Fibroblast of lung (primary cell): ENCODE measurements around the gene DUSP7.

ENCODE experiments used
- EZH2 ChIP-seq: IDR thresholded peaks from 2 replicates; pipeline ENCODE4 v1.5.1; 2012; ENCODE audit warnings: low read length, control low read depth, mild to moderate bottlenecking; ENCODE audit errors: missing control alignments
- TF ChIP-seq, protein P1 (sequence below), 2 donors: IDR thresholded peaks in 1 of 2; conservative IDR thresholded peaks in 1 of 2; 1 replicate in 1 of 2; 2 replicates in 1 of 2; pipeline ENCODE4 v1.5.1; 2011 to 2012; ENCODE audit warnings: low read length in 2 of 2, control low read depth in 1 of 2, inconsistent platforms in 1 of 2, low read depth in 1 of 2, mild to moderate bottlenecking in 1 of 2

DNA sequence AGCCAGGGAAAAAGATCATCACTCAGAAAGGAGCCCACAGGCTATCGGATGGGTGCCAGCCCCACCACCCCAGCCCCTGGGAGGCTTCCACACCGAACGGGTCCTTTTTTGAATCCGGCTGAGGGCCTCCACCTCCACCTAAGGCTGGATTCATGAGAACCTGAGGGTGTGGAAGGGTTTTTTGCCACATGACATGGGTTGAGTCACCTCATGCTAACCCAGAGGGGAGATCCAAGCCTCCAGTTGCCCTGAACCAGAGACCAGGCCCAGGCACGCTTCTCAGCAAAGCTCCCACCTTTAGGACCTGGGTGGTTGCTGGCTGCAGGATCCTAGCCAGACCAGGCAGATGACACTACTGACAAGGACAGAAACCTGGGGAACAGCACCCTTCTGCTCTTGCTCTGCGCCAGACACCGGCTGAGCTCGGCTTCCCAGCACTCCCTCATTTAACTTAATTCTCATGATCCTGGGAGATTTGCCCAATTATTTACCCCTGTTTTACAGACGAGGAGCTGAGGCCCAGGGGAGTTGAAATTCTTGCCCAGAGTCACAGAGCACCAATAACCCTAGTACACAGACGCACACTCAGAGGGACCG, 25.6 kb downstream of the DUSP7 start:
- TF ChIP-seq, protein P1, sequence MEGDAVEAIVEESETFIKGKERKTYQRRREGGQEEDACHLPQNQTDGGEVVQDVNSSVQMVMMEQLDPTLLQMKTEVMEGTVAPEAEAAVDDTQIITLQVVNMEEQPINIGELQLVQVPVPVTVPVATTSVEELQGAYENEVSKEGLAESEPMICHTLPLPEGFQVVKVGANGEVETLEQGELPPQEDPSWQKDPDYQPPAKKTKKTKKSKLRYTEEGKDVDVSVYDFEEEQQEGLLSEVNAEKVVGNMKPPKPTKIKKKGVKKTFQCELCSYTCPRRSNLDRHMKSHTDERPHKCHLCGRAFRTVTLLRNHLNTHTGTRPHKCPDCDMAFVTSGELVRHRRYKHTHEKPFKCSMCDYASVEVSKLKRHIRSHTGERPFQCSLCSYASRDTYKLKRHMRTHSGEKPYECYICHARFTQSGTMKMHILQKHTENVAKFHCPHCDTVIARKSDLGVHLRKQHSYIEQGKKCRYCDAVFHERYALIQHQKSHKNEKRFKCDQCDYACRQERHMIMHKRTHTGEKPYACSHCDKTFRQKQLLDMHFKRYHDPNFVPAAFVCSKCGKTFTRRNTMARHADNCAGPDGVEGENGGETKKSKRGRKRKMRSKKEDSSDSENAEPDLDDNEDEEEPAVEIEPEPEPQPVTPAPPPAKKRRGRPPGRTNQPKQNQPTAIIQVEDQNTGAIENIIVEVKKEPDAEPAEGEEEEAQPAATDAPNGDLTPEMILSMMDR (conservative IDR thresholded peaks at IDR 0.05 in 1 of 2, IDR thresholded peaks at IDR 0.05 in 1 of 2; ENCODE audit: low read depth in 1 of 2, low read length in 2 of 2): no peak
- TF ChIP-seq EZH2: no peak
